Camera-type eye (tissue), 1 donor: ENCODE measurements around the gene FGF11. TPM values are rescaled to one million over a fixed set of nuclear protein-coding genes. Genes with fewer than 3 reads are reported as not detected.

ENCODE experiments used
- total RNA-seq: library from RNA; depleted of rRNA; stranded (reverse); fragments of >200 nt; gene quantifications from one replicate; pipeline ENCODE4 v1.2.3, GENCODE V29; 2014

The FGF11 gene
- 7.1 TPM for total RNA-seq

DNA sequence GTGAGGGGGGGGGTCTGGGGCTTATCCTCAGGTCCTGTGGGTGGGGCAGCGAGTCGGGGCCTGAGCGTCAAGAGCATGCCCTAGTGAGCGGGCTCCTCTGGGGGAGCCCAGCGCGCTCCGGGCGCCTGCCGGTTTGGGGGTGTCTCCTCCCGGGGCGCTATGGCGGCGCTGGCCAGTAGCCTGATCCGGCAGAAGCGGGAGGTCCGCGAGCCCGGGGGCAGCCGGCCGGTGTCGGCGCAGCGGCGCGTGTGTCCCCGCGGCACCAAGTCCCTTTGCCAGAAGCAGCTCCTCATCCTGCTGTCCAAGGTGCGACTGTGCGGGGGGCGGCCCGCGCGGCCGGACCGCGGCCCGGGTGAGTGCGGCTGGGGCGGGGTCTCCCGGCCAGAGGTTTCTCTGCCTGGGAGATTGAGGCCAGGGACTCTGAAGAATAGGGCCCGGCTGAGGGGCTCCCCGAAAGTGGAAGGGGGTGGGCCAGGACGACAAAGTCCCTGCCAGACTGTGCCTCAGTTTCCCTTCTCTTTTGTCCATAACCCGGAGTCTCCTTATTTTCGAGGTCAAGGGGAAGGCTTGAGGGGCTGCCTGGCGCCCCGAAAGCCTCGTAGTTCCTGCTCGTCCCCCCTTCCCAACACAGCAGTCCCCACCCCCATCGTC is at the start of gene FGF11:
FGF11 (plus strand) TSS at position 51 of the 651 bp plus-strand sequence; CDS start at position 160, 109 bp downstream.

DNA sequence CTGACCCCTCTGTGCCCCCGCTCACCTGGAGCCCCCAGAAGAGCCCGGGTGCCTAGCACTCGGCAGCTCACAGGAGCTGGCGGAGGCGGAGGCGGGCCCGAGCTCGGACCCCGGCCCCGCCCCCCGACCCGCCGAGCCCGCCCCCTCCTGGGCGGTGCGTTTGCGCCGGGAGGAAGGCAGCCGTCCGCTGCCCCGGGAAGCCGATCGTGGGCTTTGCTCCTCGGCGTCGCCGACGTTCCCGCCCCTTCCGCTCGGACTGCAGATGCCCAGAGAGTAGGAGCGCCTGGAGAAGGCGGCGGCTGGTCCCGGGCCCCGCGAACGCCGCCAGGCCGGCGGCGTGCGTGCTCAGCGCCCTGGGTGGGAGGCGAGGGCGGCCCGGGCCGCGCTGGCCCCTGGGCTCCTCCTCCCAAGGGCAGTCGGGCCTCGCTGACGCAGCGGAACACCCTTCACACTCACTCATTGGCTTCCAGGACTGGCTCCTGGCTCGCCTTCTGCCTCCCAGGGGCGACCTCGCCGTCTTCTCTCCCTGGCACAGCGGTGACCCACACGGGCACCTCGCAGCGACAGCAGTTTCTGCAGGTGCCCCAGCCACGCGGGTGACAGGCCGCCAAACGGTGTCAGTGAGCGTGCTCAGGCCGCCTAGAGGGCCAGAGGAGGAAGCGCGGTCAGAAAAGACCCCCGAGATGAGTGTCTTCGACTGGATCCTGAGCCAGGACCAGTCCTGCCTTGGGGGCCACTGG is 44.7 kb upstream of the FGF11 start, which contains the start of gene PLSCR3:
PLSCR3 (minus strand) TSS at position 74 of the 740 bp plus-strand sequence. CDS start 415 bp downstream, outside the sequence.

DNA sequence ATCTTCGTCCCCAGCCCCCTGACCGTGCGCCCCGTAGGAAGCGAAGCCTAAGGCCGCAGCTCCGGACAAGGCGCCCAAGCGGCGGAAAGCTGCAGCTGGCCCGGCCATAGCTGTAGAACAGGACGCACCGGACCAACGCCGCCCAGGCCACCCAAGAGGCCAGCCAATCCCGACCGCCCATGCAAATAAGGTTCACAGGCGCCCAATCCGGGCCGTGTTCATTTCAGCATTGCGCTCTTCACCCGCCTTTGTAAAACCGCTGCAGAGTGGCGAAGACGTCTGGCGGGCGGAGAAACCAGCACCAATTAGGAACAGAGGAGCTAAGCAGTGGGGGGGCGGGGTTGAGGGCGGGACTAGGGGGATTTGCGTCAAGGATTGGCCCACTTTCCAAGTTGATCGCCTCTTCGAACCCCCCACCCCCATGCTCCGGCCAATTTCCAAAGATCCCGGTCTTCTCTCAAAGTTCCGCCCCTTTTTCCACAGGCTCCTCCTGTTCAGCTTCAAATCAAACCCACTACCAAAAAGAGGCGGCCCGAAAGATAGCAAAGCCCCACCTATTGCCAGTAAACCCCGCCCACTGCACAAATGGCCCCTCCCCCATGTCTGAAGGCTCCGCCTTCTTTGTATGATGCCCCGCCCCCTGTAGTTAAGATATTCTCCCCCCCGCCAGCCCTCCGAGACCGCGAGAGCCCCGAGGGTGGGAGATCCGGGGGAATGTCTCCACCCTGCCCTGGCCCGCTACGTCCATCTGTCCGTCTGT is 35.2 kb upstream of the FGF11 start, which contains the start of gene TMEM256:
TMEM256 (minus strand) TSS at position 121 of the 760 bp plus-strand sequence; CDS start at position 108, 13 bp downstream.

DNA sequence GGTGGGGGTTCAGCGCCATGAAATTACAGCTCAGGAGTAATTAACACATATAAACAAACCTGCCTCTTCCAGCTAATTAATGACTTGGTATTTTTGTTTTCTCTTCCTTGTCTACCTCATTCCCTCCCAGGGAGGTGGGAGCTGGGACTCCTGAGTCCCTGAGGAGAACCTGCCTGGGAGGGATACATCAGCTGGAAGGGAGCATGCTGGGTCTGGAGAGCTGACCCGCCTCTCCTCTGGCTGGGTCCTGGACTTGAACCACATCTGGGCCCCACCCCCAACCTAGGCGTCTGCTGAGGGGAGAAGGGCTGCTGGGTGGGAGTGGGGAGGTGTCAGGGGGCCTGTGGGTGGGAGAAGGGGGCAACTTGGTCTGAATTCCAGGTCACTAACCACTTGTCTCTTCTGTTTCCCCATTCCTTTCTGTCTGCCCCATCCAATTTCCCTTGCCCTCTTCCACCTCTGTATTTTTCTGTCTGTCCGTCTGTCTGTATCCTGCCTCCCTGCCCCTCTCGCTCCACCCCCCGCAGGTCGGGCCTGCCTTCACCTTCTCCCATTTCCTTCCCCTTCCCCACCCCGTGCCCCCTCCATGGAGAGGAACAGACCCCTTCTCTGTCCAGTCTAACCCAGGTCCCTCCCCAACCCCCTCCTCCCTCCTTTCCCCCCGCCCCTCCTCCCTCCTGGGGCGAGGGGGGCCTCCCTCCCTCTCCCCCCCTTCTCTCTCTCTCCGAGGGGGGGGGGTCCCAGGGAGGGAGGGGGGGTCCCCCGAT is 31.6 kb upstream of the FGF11 start, which contains the start of gene NLGN2:
NLGN2 (plus strand) TSS at position 361 of the 767 bp plus-strand sequence. CDS start 411 bp downstream, outside the sequence.

DNA sequence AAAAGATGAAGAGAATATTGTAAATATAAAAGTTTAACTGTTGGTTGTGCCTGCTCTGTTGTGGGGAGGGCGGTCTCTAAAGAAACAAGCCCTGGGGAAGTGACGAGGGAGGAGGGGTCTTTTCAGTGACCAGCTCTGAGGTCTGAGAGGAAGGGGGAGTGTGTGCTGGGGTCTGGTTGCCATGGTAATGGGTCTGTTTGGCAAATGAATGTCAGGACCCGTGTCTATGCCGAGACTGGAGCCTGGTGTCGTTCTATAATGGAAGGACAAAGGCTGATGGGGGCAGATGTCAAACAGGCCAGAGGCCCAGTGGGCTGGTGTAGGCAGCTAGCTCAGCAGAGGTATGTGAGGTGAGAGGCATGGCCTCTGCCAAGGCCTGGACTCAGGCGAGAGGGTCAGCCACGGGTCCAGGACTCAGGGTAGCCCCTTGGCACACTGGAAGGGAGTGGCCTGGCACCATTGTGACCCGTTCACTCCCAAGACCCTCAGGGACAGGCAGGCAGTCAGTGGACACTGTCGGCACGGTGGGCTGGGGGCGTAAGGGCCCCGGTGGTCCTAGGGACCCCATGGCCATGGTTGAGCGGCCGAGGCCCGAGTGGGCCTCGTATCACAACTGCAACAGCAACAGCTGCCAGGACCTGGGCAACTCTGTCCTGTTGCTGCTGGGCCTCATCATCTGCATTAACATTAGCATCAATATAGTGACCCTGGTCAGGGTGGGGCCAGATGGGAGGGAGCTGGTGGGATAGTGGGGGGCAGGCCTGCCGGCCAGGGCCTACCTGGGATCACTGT is 19.3 kb upstream of the FGF11 start, which contains the start of gene SPEM1:
SPEM1 (plus strand) TSS at position 506 of the 792 bp plus-strand sequence; CDS start at position 567, 61 bp downstream.

DNA sequence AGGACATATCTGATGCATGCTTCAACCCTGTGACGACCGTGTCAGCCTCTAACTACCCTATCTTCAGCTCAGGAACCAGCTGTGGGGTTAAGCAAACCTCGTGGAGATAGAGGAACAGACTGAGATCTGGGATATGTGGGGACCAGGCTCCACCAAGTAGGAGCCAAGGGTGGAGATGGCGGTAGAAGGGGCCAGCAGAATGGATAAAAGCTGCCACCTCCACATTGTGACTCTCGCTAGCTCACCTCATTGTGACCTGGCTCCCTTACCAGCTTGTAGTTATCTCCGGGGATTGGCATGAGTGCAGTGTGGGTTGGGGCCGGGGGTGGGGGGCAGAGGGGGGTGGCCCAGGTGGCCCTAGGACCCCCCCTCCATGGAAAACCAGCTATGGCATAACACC is 14.0 kb upstream of the FGF11 start, which contains the start of gene SPEM2:
SPEM2 (plus strand) TSS at position 301 of the 400 bp plus-strand sequence; CDS start at position 374, 73 bp downstream.

DNA sequence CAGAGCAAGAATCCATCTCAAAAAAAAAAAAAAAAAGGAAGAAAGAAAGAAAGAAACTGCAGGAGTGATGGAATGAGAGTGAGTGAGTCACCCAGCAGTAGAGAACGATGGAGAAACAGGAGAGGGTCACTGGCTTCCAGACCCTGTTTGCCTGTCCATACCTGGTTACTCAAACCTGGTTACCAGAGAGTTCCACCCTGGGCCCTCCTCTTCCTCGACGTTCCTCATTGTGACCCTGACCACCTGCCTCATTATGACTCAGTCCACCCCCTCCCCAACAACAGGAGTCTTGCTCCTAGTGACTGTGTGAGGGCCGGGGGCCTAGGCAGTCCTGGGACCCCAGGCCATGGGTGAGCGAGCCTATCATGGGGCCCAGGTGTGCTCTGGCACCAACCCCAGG is 10.8 kb upstream of the FGF11 start, which contains the start of gene SPEM3:
SPEM3 (plus strand) TSS at position 301 of the 400 bp plus-strand sequence; CDS start at position 347, 46 bp downstream.

DNA sequence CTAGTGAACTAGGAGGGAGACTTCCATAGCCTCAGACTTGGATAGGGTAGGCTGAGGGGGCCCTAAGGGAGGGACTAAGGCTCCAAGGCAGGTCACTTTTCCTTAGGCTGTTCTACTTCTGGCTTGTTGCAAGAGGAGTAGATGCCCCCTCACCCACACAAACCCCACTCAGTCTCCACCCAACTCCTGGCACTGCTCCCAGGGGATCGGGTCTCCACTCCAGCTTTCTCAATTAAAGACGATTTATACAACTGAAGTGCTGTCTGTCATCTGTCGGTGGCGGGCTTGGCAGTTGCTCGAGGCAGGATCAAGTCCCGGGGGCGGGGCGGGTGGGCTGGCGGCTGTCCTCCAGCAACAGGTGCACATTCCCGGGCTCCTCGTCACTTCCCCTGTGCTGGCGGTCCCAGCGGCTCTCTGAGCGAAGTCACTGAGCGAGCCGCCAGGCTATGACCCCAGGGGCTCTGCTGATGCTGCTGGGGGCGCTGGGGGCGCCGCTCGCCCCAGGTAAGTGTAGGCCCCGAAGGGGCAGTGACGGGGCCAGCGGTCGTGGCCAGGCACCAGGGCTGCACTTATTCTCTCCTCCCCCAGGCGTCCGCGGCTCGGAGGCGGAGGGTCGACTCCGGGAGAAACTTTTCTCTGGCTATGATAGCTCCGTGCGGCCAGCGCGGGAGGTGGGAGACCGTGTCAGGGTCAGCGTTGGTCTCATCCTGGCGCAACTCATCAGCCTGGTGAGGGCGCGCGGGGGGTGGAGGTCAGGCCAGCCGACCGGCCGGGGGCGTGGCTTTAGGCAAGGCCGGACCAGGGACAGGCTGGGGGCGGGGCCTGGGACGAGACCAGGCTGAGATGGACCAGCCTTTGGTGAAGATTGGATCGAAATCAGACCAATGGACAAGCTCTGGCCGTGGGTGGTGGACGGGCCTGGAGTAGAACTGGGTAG is 5.6 kb downstream of the FGF11 start, which contains the start of gene CHRNB1:
CHRNB1 (plus strand) TSS at position 380 of the 937 bp plus-strand sequence; CDS start at position 447, 67 bp downstream.

DNA sequence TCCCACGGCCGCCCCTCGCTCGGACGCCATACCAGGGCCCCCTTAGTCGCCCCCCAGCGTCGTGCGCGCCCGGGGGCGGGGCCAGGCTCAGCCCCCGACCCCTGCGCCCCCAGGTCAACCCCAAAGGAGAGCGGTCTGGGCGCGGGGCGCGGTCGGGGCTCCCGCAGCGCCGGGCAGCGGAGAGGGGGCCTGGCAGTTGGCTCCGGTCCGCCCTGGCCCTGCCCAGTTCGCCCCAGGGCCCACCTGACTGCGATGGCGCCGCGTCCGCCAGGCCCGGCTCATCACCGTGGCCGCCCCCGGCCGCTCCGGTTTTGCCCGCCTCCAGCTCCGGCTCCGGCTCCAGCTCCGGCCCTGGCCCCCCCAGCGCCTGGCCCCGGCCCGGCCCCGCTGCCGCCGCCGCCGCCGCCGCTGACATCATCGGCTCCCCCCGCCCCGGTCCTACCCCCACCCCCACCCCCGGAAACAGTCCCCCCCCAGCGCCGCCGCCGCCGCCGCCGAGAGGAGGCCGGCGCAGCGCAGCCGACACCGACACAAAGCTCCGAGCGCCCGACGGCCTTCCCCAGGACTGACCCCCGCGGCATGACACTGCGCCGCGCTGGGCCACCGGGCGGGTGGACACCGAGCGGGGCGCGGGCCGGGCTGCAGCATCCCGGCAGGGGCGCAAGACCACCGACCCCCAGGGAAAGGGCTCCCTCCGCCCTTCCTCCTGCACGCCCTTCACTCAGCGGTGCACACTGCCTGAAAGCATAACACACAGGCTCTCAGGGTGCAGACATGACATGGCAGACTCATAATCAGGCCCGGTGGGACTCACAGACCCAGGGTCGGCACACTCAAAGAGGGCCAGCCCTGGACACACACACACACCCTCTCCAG is 40.1 kb downstream of the FGF11 start, which contains the start of gene ZBTB4:
ZBTB4 (minus strand) TSS at position 419 of the 876 bp plus-strand sequence. CDS start 12,830 bp downstream, outside the sequence.

DNA sequence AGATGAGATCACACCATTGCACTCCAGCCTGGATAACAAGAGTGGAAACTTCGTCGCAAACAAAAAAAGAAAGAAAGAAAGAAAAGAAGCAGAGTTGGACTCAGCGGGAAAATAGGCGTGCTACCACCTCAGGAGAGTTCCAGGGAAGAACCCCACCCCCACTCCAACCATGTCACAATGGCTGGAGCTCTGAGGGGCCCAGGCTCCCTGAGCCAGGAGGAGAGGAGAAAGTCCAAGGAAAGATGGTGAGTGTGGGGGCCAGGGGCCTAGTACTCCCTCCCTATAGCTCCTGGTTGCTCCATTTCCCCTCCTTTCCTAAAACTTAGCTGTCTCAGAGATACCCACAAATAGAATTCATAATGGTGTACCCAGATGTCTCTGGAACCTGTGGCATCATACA is 42.0 kb downstream of the FGF11 start, which contains the start of gene SLC35G6:
SLC35G6 (plus strand) TSS at position 172 of the 400 bp plus-strand sequence; CDS start at position 243, 71 bp downstream.

DNA sequence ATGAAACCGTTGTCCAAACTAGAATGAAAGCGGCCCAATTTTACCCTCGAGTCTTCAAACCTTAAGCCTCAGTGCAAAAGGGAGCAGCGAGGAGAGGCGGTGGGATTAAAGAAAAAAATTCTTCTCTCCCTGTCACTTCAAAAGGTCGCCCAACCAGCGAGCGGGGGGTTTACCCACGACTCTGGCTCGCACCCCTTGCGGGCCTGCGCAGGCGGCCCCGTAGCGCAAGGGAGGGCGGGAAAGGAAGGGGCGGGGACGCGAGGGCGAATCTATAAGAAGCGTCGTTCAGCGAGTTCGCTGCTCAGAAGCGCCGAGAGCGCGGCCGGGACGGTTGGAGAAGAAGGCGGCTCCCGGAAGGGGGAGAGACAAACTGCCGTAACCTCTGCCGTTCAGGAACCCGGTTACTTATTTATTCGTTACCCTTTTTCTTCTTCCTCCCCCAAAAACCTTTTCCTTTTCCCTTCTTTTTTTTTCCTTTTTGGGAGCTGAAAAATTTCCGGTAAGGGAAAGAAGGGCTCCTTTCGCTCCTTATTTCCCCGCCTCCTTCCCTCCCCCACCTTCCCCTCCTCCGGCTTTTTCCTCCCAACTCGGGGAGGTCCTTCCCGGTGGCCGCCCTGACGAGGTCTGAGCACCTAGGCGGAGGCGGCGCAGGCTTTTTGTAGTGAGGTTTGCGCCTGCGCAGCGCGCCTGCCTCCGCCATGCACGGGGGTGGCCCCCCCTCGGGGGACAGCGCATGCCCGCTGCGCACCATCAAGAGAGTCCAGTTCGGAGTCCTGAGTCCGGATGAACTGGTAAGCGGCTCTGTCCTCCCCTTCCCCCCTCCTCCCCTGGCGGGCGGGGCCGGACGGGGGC is 45.0 kb downstream of the FGF11 start, which contains the start of gene POLR2A:
POLR2A (plus strand) TSS at position 300 of the 852 bp plus-strand sequence.

Other genes starting within 250 kb of the FGF11 start
- gene DLG4, start 219.7 kb upstream of the FGF11 start, total RNA-seq = 194 TPM
- gene ACADVL, start 219.6 kb upstream of the FGF11 start, total RNA-seq = 281 TPM
- gene DVL2, start 205.0 kb upstream of the FGF11 start, total RNA-seq = 103 TPM
- 27.5 TPM for gene PHF23, start 200.1 kb upstream of the FGF11 start, total RNA-seq
- gene GABARAP, start 197.1 kb upstream of the FGF11 start, total RNA-seq = 310 TPM
- 74.5 TPM for gene CTDNEP1, start 187.8 kb upstream of the FGF11 start, total RNA-seq
- gene ELP5, start 187.3 kb upstream of the FGF11 start, total RNA-seq = 39.5 TPM
- 14.3 TPM for gene CLDN7, start 177.0 kb upstream of the FGF11 start, total RNA-seq
- gene SLC2A4, start 157.8 kb upstream of the FGF11 start, total RNA-seq = 5.4 TPM
- gene YBX2, start 144.9 kb upstream of the FGF11 start, total RNA-seq = 1.3 TPM
- gene EIF5A, start 131.9 kb upstream of the FGF11 start, total RNA-seq = 138 TPM
- 43.4 TPM for gene GPS2, start 124.2 kb upstream of the FGF11 start, total RNA-seq
- 38.8 TPM for gene NEURL4, start 110.2 kb upstream of the FGF11 start, total RNA-seq
- gene ACAP1, start 103.0 kb upstream of the FGF11 start, total RNA-seq = 6.2 TPM
- gene KCTD11, start 87.3 kb upstream of the FGF11 start, total RNA-seq = 4.5 TPM
- not detected for gene TMEM95, start 84.4 kb upstream of the FGF11 start, total RNA-seq
- 2.4 TPM for gene TNK1, start 58.4 kb upstream of the FGF11 start, total RNA-seq
- gene PLSCR3, start 45.0 kb upstream of the FGF11 start, total RNA-seq = 12.8 TPM
- 27.9 TPM for gene TMEM256, start 35.4 kb upstream of the FGF11 start, total RNA-seq
- gene NLGN2, start 31.7 kb upstream of the FGF11 start, total RNA-seq = 36.2 TPM
- not detected for gene SPEM1, start 19.2 kb upstream of the FGF11 start, total RNA-seq
- gene SPEM2, start 13.9 kb upstream of the FGF11 start, total RNA-seq = not detected
- gene SPEM3, start 10.7 kb upstream of the FGF11 start, total RNA-seq = not detected
- gene TMEM102, start 4.1 kb upstream of the FGF11 start, total RNA-seq = 1.0 TPM
- 17.8 TPM for gene CHRNB1, start 5.5 kb downstream of the FGF11 start, total RNA-seq
- gene ZBTB4, start 40.1 kb downstream of the FGF11 start, total RNA-seq = 35.8 TPM
- not detected for gene SLC35G6, start 41.9 kb downstream of the FGF11 start, total RNA-seq
- 114 TPM for gene POLR2A, start 44.9 kb downstream of the FGF11 start, total RNA-seq
- 16.2 TPM for gene TNFSF12, start 109.5 kb downstream of the FGF11 start, total RNA-seq
- gene TNFSF13, start 119.2 kb downstream of the FGF11 start, total RNA-seq = 7.6 TPM
- gene SENP3, start 122.4 kb downstream of the FGF11 start, total RNA-seq = 54.2 TPM
- 5.9 TPM for gene CD68, start 140.1 kb downstream of the FGF11 start, total RNA-seq
- gene MPDU1, start 144.3 kb downstream of the FGF11 start, total RNA-seq = 68.1 TPM
- 3.2 TPM for gene SOX15, start 150.6 kb downstream of the FGF11 start, total RNA-seq
- gene FXR2, start 175.4 kb downstream of the FGF11 start, total RNA-seq = 43.2 TPM
- gene SAT2, start 188.3 kb downstream of the FGF11 start, total RNA-seq = 41.5 TPM
- 1.3 TPM for gene SHBG, start 190.6 kb downstream of the FGF11 start, total RNA-seq
- gene ATP1B2, start 211.4 kb downstream of the FGF11 start, total RNA-seq = 62.5 TPM
- gene TP53, start 248.0 kb downstream of the FGF11 start, total RNA-seq = 27.9 TPM
- 5.6 TPM for gene WRAP53, start 249.0 kb downstream of the FGF11 start, total RNA-seq